Ovary (tissue), 3 donors: ENCODE data around the gene KRT9.

Experiments used
- CTCF ChIP-seq, 3 donors: fragments of 450-650 bp in 2 of 3; fragments of 200-600 bp in 1 of 3; IDR thresholded peaks; one replicate each; pipeline versions ENCODE4 v1.5.1 to v1.8.0; 2016 to 2022; ENCODE audit warnings: antibody characterized with exemption in 3 of 3, mild to moderate bottlenecking in 1 of 3
- EP300 ChIP-seq: sonication (generic); formaldehyde crosslinking; IDR thresholded peaks from one replicate; pipeline ENCODE4 v1.6.1; 2017; ENCODE audit warnings: antibody characterized with exemption
- POLR2A ChIP-seq: fragments of 450-650 bp; IDR thresholded peaks from one replicate; pipeline ENCODE4 v1.6.1; 2017; ENCODE audit warnings: antibody characterized with exemption, mild to moderate bottlenecking, moderate library complexity
- donor health status: DM: no; HTN: no; CAD: no.

- TF ChIP-seq POLR2A: no peak
- TF ChIP-seq EP300: no peak
- TF ChIP-seq CTCF (IDR thresholded peaks at IDR 0.05): no peak
Observed at GRCh38 chr17:41567317-41567716, 4.5 kb downstream of the KRT9 start.
